ENCODE data around the gene SLC26A8. TPM values are rescaled to one million over a fixed set of nuclear protein-coding genes. Genes with fewer than 3 reads are reported as not detected.

SLC26A8 gene
- polyA plus RNA-seq, 3 donors = 0.52 to 1.7 (median 1.5) TPM

- no peak overlapping the region for H3K9ac ChIP-seq (ENCODE audit: insufficient read depth, low read length, poor library complexity, severe bottlenecking)
- Mint-ChIP-seq H3K4me3 (no peak overlapping the region), H3K27me3 (ENCODE audit: low read depth in 3 of 3) (peaks cover 0 to 1% (median 0%) of the 10 kb centered on the region in 3 donors), H3K9me3 (peaks cover 0 to 4% (median 0%) of the 10 kb centered on the region in 7 donors), H3K36me3 (peaks cover 16 to 52% of the 10 kb centered on the region in 2 donors), H3K4me1 (peaks cover 35% of the 10 kb centered on the region), H3K27ac (peak overlapping the region in 1 of 7 donors; percentile 43)
- intact Hi-C loops (cut with micrococcal nuclease) = no loop called here
- peaks cover 100% of the 10 kb centered on the region for H4K20me1 ChIP-seq (ENCODE audit: insufficient read depth, low read length)
- H3K27me3 ChIP-seq (ENCODE audit: control insufficient read depth in 2 of 2, insufficient read depth in 2 of 2, low read length in 2 of 2) = no peaks in the 10 kb centered on the region
- H3K4me1 ChIP-seq (ENCODE audit: control insufficient read depth in 1 of 2, insufficient read depth in 2 of 2, low read length in 2 of 2) = peaks cover 0 to 3% of the 10 kb centered on the region in 2 donors
- no peak overlapping the region for H2AFZ ChIP-seq (ENCODE audit: insufficient read depth, low read depth, low read length, poor library complexity, severe bottlenecking)
- no peak overlapping the region for H3K4me3 ChIP-seq (replicated peaks in 1 of 3; ENCODE audit: low read depth in 2 of 3, low read length in 3 of 3)
- DNase-seq = no peak
- TF ChIP-seq, protein P1, sequence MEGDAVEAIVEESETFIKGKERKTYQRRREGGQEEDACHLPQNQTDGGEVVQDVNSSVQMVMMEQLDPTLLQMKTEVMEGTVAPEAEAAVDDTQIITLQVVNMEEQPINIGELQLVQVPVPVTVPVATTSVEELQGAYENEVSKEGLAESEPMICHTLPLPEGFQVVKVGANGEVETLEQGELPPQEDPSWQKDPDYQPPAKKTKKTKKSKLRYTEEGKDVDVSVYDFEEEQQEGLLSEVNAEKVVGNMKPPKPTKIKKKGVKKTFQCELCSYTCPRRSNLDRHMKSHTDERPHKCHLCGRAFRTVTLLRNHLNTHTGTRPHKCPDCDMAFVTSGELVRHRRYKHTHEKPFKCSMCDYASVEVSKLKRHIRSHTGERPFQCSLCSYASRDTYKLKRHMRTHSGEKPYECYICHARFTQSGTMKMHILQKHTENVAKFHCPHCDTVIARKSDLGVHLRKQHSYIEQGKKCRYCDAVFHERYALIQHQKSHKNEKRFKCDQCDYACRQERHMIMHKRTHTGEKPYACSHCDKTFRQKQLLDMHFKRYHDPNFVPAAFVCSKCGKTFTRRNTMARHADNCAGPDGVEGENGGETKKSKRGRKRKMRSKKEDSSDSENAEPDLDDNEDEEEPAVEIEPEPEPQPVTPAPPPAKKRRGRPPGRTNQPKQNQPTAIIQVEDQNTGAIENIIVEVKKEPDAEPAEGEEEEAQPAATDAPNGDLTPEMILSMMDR (IDR thresholded peaks at IDR 0.05) = no peak
- peak overlapping the region in 1 of 2 donors; percentile 63 for H3K27ac ChIP-seq (ENCODE audit: low read depth in 1 of 2, low read length in 2 of 2)
- WGBS (ENCODE audit: insufficient coverage) = no CpG with 5 or more reads among the region's 3 CpGs
- H3K9me3 ChIP-seq (replicated peaks in 1 of 2; ENCODE audit: control insufficient read depth in 1 of 2, insufficient read depth in 1 of 2, low read length in 2 of 2) = no peaks in the 10 kb centered on the region
- no peak overlapping the region for H3K4me2 ChIP-seq (replicated peaks; ENCODE audit: extremely low read depth, low read length, poor library complexity, severe bottlenecking)
- peaks cover 10 to 64% of the 10 kb centered on the region in 2 donors for H3K36me3 ChIP-seq (replicated peaks in 1 of 2; ENCODE audit: control insufficient read depth in 1 of 2, insufficient read depth in 2 of 2, low read length in 2 of 2)
- H3K79me2 ChIP-seq (ENCODE audit: insufficient read depth, low read length) = peaks cover 100% of the 10 kb centered on the region
Measured at GRCh38 chr6:36070252-36070651, 45.8 kb upstream of the SLC26A8 start.

DNA sequence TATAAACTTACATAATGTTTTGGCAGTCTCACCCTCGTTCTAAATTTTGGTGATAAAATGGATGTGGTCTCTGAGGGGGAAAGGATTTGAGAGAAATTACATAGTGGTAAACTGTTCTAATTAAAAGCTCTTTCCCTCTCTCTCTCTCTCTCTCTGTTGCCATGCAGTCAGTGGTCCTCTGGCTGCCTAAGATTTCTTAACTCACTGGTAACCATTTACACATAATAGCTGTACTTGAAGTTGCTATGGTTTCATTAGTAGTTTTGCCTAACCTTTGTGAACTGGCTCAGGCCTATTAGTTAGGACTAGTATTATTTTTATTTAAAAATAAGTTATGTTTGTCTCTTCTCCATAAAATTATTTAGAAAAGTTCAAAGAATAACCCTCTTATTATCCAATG, 45.1 kb upstream of the SLC26A8 start:
- Histone ChIP-seq H2AFZ (ENCODE audit: insufficient read depth, low read depth, low read length, poor library complexity, severe bottlenecking) (no peak overlapping the region), H3K4me3 (replicated peaks in 1 of 3; ENCODE audit: low read depth in 2 of 3, low read length in 3 of 3) (no peak overlapping the region), H3K9ac (ENCODE audit: insufficient read depth, low read length, poor library complexity, severe bottlenecking) (no peak overlapping the region), H3K4me2 (replicated peaks; ENCODE audit: extremely low read depth, low read length, poor library complexity, severe bottlenecking) (no peak overlapping the region), H3K79me2 (ENCODE audit: insufficient read depth, low read length) (peaks cover 100% of the 10 kb centered on the region), H3K36me3 (replicated peaks in 1 of 2; ENCODE audit: control insufficient read depth in 1 of 2, insufficient read depth in 2 of 2, low read length in 2 of 2) (peaks cover 15 to 65% of the 10 kb centered on the region in 2 donors), H4K20me1 (ENCODE audit: insufficient read depth, low read length) (peaks cover 100% of the 10 kb centered on the region), H3K4me1 (ENCODE audit: control insufficient read depth in 1 of 2, insufficient read depth in 2 of 2, low read length in 2 of 2) (peaks cover 0 to 3% of the 10 kb centered on the region in 2 donors), H3K9me3 (replicated peaks in 1 of 2; ENCODE audit: control insufficient read depth in 1 of 2, insufficient read depth in 1 of 2, low read length in 2 of 2) (no peaks in the 10 kb centered on the region), H3K27ac (ENCODE audit: low read depth in 1 of 2, low read length in 2 of 2) (peak overlapping the region in 1 of 2 donors; percentile 63), H3K27me3 (ENCODE audit: control insufficient read depth in 2 of 2, insufficient read depth in 2 of 2, low read length in 2 of 2) (no peaks in the 10 kb centered on the region)
- TF ChIP-seq, protein P1 (IDR thresholded peaks at IDR 0.05) = no peak
- DNase-seq = no peak
- intact Hi-C loops (cut with micrococcal nuclease) = no loop called here
- H3K4me3 Mint-ChIP-seq = no peak overlapping the region
- peaks cover 19 to 54% of the 10 kb centered on the region in 2 donors for H3K36me3 Mint-ChIP-seq
- peaks cover 0 to 4% (median 0%) of the 10 kb centered on the region in 7 donors for H3K9me3 Mint-ChIP-seq
- WGBS (ENCODE audit: insufficient coverage) = no CpG with 5 or more reads among the region's 1 CpG
- peaks cover 0 to 1% (median 0%) of the 10 kb centered on the region in 3 donors for H3K27me3 Mint-ChIP-seq (ENCODE audit: low read depth in 3 of 3)
- no peak overlapping the region for H3K27ac Mint-ChIP-seq
- H3K4me1 Mint-ChIP-seq = peaks cover 41% of the 10 kb centered on the region

Measured in CD14-positive monocyte (primary cell).